ENCODE results near the gene IFITM1. TPM values are rescaled to one million over a fixed set of nuclear protein-coding genes. Genes with fewer than 3 reads are reported as not detected.
A peak's percentile ranks its signal among the peaks of the same experiment; 100 is the strongest.

Gene IFITM1
- total and polyA plus RNA-seq, 9 of the 15 experiments (the other 6 are each of a cell fraction or from before 2014, with no cell fraction given) = 691 to 5,579 (median 974) TPM

- peak in 1 of 2 experiments; percentile 61; a peak in 2 of 4 replicates for TF ChIP-seq MNT (conservative IDR thresholded peaks at IDR 0.05)
- no peak for TF ChIP-seq KDM1A (IDR thresholded peaks at IDR 0.05)
- TF ChIP-seq ZNF282 (CRISPR knock-in tag; IDR thresholded peaks at IDR 0.05) = peak; percentile 65; the same call in 1 of the 2 replicates
- no peak for TF ChIP-seq NFXL1 (CRISPR knock-in tag; IDR thresholded peaks at IDR 0.05)
- 0 out of 2 replicates have a peak, but pooled peaks have one; percentile 25 for TF ChIP-seq HDAC2 (IDR thresholded peaks at IDR 0.05)
- no peak for TF ChIP-seq TCF7 (IDR thresholded peaks at IDR 0.05; ENCODE audit: borderline replicate concordance)
- TF ChIP-seq ZBTB40 (IDR thresholded peaks at IDR 0.05) = peak; percentile 59; the same call in 1 of the 2 replicates
- no peak for TF ChIP-seq ZBTB40 (CRISPR knock-in tag; IDR thresholded peaks at IDR 0.05)
- peak; percentile 68 for TF ChIP-seq RBBP5 (IDR thresholded peaks at IDR 0.05; ENCODE audit: borderline replicate concordance, insufficient read depth, low read length, poor library complexity, severe bottlenecking)
- no peak for TF ChIP-seq ZNF778 (CRISPR knock-in tag; IDR thresholded peaks at IDR 0.05)
- TF ChIP-seq POLR2A (conservative IDR thresholded peaks at IDR 0.05) = peak; percentile 67
- TF ChIP-seq, protein P1, sequence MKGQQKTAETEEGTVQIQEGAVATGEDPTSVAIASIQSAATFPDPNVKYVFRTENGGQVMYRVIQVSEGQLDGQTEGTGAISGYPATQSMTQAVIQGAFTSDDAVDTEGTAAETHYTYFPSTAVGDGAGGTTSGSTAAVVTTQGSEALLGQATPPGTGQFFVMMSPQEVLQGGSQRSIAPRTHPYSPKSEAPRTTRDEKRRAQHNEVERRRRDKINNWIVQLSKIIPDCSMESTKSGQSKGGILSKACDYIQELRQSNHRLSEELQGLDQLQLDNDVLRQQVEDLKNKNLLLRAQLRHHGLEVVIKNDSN (CRISPR knock-in tag; IDR thresholded peaks at IDR 0.05) = peak; percentile 60
- 0 out of 2 replicates have a peak, but pooled peaks have one; percentile 88 for TF ChIP-seq MED1 (CRISPR knock-in tag; IDR thresholded peaks at IDR 0.05; ENCODE audit: borderline replicate concordance)
- TF ChIP-seq SRSF9 (IDR thresholded peaks at IDR 0.05; ENCODE audit: borderline replicate concordance, low read depth, low read length) = no peak
- peak; percentile 54; the same call in 1 of the 2 replicates for TF ChIP-seq EP400 (IDR thresholded peaks at IDR 0.05)
- no peak for TF ChIP-seq SMAD2 (IDR thresholded peaks at IDR 0.05; ENCODE audit: low read depth, low read length)
- no peak for TF ChIP-seq RBM15 (IDR thresholded peaks at IDR 0.05; ENCODE audit: insufficient read depth, low read length)
- peak; percentile 51 for TF ChIP-seq CCNT2 (IDR thresholded peaks at IDR 0.05; ENCODE audit: borderline replicate concordance, extremely low read depth, insufficient read length, low read depth, low read length)
These were observed 25.9 kb upstream of the IFITM1 start (continued) for GRCh38 chr11:287821-288477.

Measured in K562 (cell line).